Measurements from ENCODE around the gene CACNA1C. TPM values are rescaled to one million over a fixed set of nuclear protein-coding genes. Genes with fewer than 3 reads are reported as not detected.

CACNA1C gene
- total RNA-seq, 1 donor from 2014 or later, result 0.14 TPM

- intact Hi-C loops (cut with micrococcal nuclease), result no loop called here
- H3K27me3 Mint-ChIP-seq (ENCODE audit: low read depth), result peaks cover 15% of the 10 kb centered on the region
- H3K4me3 Mint-ChIP-seq (ENCODE audit: low read depth), result no peak overlapping the region
These were observed 228.7 kb downstream of the CACNA1C start for GRCh38 chr12:2281446-2281845.

GRCh38 chr12:2282318-2282717, 229.5 kb downstream of the CACNA1C start:
- Mint-ChIP-seq H3K9me3 (peaks cover 11% of the 10 kb centered on the region), H3K36me3 (ENCODE audit: low read depth) (no peaks in the 10 kb centered on the region), H3K27me3 (ENCODE audit: low read depth) (peaks cover 15% of the 10 kb centered on the region), H3K4me3 (ENCODE audit: low read depth) (no peak overlapping the region), H3K27ac (no peak overlapping the region), H3K4me1 (ENCODE audit: low read depth) (peaks cover 1% of the 10 kb centered on the region)
- DNase-seq (ENCODE audit: low spot score), result no peak
- intact Hi-C loops (cut with micrococcal nuclease), result no loop called here

More at GRCh38 chr12:2281446-2281845, 228.7 kb downstream of the CACNA1C start:
- Mint-ChIP-seq H3K4me1 (ENCODE audit: low read depth) (peaks cover 1% of the 10 kb centered on the region), H3K36me3 (ENCODE audit: low read depth) (no peaks in the 10 kb centered on the region), H3K9me3 (peaks cover 11% of the 10 kb centered on the region), H3K27ac (no peak overlapping the region)
- DNase-seq (ENCODE audit: low spot score), result no peak

- H3K4me3 Mint-ChIP-seq (ENCODE audit: low read depth), result no peak overlapping the region
- H3K27me3 Mint-ChIP-seq (ENCODE audit: low read depth), result peaks cover 17% of the 10 kb centered on the region
- H3K27ac Mint-ChIP-seq, result no peak overlapping the region
- intact Hi-C loops (cut with micrococcal nuclease), result no loop called here
- DNase-seq (ENCODE audit: low spot score), result no peak
- peaks cover 11% of the 10 kb centered on the region for H3K9me3 Mint-ChIP-seq
- H3K4me1 Mint-ChIP-seq (ENCODE audit: low read depth), result peaks cover 1% of the 10 kb centered on the region
- no peaks in the 10 kb centered on the region for H3K36me3 Mint-ChIP-seq (ENCODE audit: low read depth)
These were observed 230.7 kb downstream of the CACNA1C start for GRCh38 chr12:2283480-2283879.

- Mint-ChIP-seq H3K36me3 (ENCODE audit: low read depth) (no peaks in the 10 kb centered on the region), H3K4me1 (ENCODE audit: low read depth) (peaks cover 1% of the 10 kb centered on the region), H3K27me3 (ENCODE audit: low read depth) (peaks cover 16% of the 10 kb centered on the region), H3K4me3 (ENCODE audit: low read depth) (no peak overlapping the region), H3K27ac (no peak overlapping the region), H3K9me3 (peaks cover 11% of the 10 kb centered on the region)
- intact Hi-C loops (cut with micrococcal nuclease), result no loop called here
- DNase-seq (ENCODE audit: low spot score), result no peak
These were observed 231.1 kb downstream of the CACNA1C start for GRCh38 chr12:2283916-2284315.

GRCh38 chr12:2284321-2284813, 231.6 kb downstream of the CACNA1C start:
- Mint-ChIP-seq H3K4me1 (ENCODE audit: low read depth) (peaks cover 1% of the 10 kb centered on the region), H3K4me3 (ENCODE audit: low read depth) (no peak overlapping the region), H3K36me3 (ENCODE audit: low read depth) (no peaks in the 10 kb centered on the region), H3K27me3 (ENCODE audit: low read depth) (peaks cover 16% of the 10 kb centered on the region), H3K27ac (no peak overlapping the region), H3K9me3 (peaks cover 11% of the 10 kb centered on the region)
- intact Hi-C loops (cut with micrococcal nuclease), result no loop called here
- no peak for DNase-seq (ENCODE audit: low spot score)

GRCh38 chr12:2284857-2285256, 232.1 kb downstream of the CACNA1C start:
- Mint-ChIP-seq H3K27me3 (ENCODE audit: low read depth) (peaks cover 19% of the 10 kb centered on the region), H3K27ac (no peak overlapping the region)

GRCh38 chr12:2285462-2285861, 232.7 kb downstream of the CACNA1C start:
- no peak overlapping the region for H3K27ac Mint-ChIP-seq
- no peaks in the 10 kb centered on the region for H3K36me3 Mint-ChIP-seq (ENCODE audit: low read depth)
- peaks cover 19% of the 10 kb centered on the region for H3K27me3 Mint-ChIP-seq (ENCODE audit: low read depth)

More at GRCh38 chr12:2284857-2285256, 232.1 kb downstream of the CACNA1C start:
- peak; percentile 12 for DNase-seq (ENCODE audit: low spot score)
- Mint-ChIP-seq H3K36me3 (ENCODE audit: low read depth) (no peaks in the 10 kb centered on the region), H3K4me1 (ENCODE audit: low read depth) (peaks cover 1% of the 10 kb centered on the region), H3K4me3 (ENCODE audit: low read depth) (no peak overlapping the region), H3K9me3 (peaks cover 11% of the 10 kb centered on the region)
- intact Hi-C loops (cut with micrococcal nuclease), result no loop called here

GRCh38 chr12:2286047-2286446, 233.3 kb downstream of the CACNA1C start:
- no peak overlapping the region for H3K27ac Mint-ChIP-seq
- DNase-seq (ENCODE audit: low spot score), result no peak
- H3K36me3 Mint-ChIP-seq (ENCODE audit: low read depth), result no peaks in the 10 kb centered on the region
- H3K4me3 Mint-ChIP-seq (ENCODE audit: low read depth), result no peak overlapping the region
- intact Hi-C loops (cut with micrococcal nuclease), result no loop called here
- H3K9me3 Mint-ChIP-seq, result peaks cover 6% of the 10 kb centered on the region
- peaks cover 17% of the 10 kb centered on the region for H3K27me3 Mint-ChIP-seq (ENCODE audit: low read depth)
- peaks cover 1% of the 10 kb centered on the region for H3K4me1 Mint-ChIP-seq (ENCODE audit: low read depth)

More at GRCh38 chr12:2285462-2285861, 232.7 kb downstream of the CACNA1C start:
- Mint-ChIP-seq H3K4me3 (ENCODE audit: low read depth) (no peak overlapping the region), H3K9me3 (peaks cover 11% of the 10 kb centered on the region), H3K4me1 (ENCODE audit: low read depth) (peaks cover 1% of the 10 kb centered on the region)
- intact Hi-C loops (cut with micrococcal nuclease), result no loop called here
- DNase-seq (ENCODE audit: low spot score), result no peak

GRCh38 chr12:2286461-2287131, 233.8 kb downstream of the CACNA1C start:
- intact Hi-C loops (cut with micrococcal nuclease), result no loop called here
- peaks cover under 1% of the 10 kb centered on the region for H3K9me3 Mint-ChIP-seq
- peaks cover 1% of the 10 kb centered on the region for H3K4me1 Mint-ChIP-seq (ENCODE audit: low read depth)
- no peak overlapping the region for H3K27ac Mint-ChIP-seq
- no peak overlapping the region for H3K4me3 Mint-ChIP-seq (ENCODE audit: low read depth)
- H3K36me3 Mint-ChIP-seq (ENCODE audit: low read depth), result no peaks in the 10 kb centered on the region
- no peak for DNase-seq (ENCODE audit: low spot score)
- H3K27me3 Mint-ChIP-seq (ENCODE audit: low read depth), result peaks cover 17% of the 10 kb centered on the region

- intact Hi-C loops (cut with micrococcal nuclease), result no loop called here
- H3K4me3 Mint-ChIP-seq (ENCODE audit: low read depth), result no peak overlapping the region
- no peak overlapping the region for H3K27ac Mint-ChIP-seq
- no peak for DNase-seq (ENCODE audit: low spot score)
- H3K27me3 Mint-ChIP-seq (ENCODE audit: low read depth), result peaks cover 17% of the 10 kb centered on the region
- no peaks in the 10 kb centered on the region for H3K9me3 Mint-ChIP-seq
- no peaks in the 10 kb centered on the region for H3K36me3 Mint-ChIP-seq (ENCODE audit: low read depth)
- peaks cover 1% of the 10 kb centered on the region for H3K4me1 Mint-ChIP-seq (ENCODE audit: low read depth)
These were observed 234.4 kb downstream of the CACNA1C start for GRCh38 chr12:2287151-2287550.

- Mint-ChIP-seq H3K4me3 (ENCODE audit: low read depth) (no peak overlapping the region), H3K9me3 (no peaks in the 10 kb centered on the region), H3K4me1 (ENCODE audit: low read depth) (peaks cover 1% of the 10 kb centered on the region), H3K27me3 (ENCODE audit: low read depth) (peaks cover 17% of the 10 kb centered on the region), H3K27ac (no peak overlapping the region), H3K36me3 (ENCODE audit: low read depth) (no peaks in the 10 kb centered on the region)
- intact Hi-C loops (cut with micrococcal nuclease), result no loop called here
- DNase-seq (ENCODE audit: low spot score), result no peak
These were observed 234.8 kb downstream of the CACNA1C start for GRCh38 chr12:2287589-2287988.

- Mint-ChIP-seq H3K4me3 (ENCODE audit: low read depth) (no peak overlapping the region), H3K36me3 (ENCODE audit: low read depth) (no peaks in the 10 kb centered on the region), H3K4me1 (ENCODE audit: low read depth) (peaks cover 1% of the 10 kb centered on the region), H3K27me3 (ENCODE audit: low read depth) (peaks cover 15% of the 10 kb centered on the region), H3K9me3 (no peaks in the 10 kb centered on the region), H3K27ac (no peak overlapping the region)
- intact Hi-C loops (cut with micrococcal nuclease), result no loop called here
- no peak for DNase-seq (ENCODE audit: low spot score)
These were observed 235.2 kb downstream of the CACNA1C start for GRCh38 chr12:2288001-2288400.

GRCh38 chr12:2288471-2288870, 235.7 kb downstream of the CACNA1C start:
- Mint-ChIP-seq H3K36me3 (ENCODE audit: low read depth) (no peaks in the 10 kb centered on the region), H3K4me3 (ENCODE audit: low read depth) (no peak overlapping the region), H3K4me1 (ENCODE audit: low read depth) (peaks cover 1% of the 10 kb centered on the region), H3K27me3 (ENCODE audit: low read depth) (peaks cover 15% of the 10 kb centered on the region), H3K9me3 (no peaks in the 10 kb centered on the region), H3K27ac (no peak overlapping the region)
- intact Hi-C loops (cut with micrococcal nuclease), result no loop called here
- no peak for DNase-seq (ENCODE audit: low spot score)
